C4-2B (cell line): ENCODE measurements around the gene SMIM9.

Source experiments
- ZFX ChIP-seq: fragments of 450-650 bp; IDR thresholded peaks from 2 replicates; pipeline ENCODE4 v1.6.1; 2017
- TF ChIP-seq, protein P1 (sequence below): fragments of 450-650 bp; conservative IDR thresholded peaks from 2 replicates; pipeline ENCODE4 v1.5.1; 2017; ENCODE audit warnings: mild to moderate bottlenecking

DNA sequence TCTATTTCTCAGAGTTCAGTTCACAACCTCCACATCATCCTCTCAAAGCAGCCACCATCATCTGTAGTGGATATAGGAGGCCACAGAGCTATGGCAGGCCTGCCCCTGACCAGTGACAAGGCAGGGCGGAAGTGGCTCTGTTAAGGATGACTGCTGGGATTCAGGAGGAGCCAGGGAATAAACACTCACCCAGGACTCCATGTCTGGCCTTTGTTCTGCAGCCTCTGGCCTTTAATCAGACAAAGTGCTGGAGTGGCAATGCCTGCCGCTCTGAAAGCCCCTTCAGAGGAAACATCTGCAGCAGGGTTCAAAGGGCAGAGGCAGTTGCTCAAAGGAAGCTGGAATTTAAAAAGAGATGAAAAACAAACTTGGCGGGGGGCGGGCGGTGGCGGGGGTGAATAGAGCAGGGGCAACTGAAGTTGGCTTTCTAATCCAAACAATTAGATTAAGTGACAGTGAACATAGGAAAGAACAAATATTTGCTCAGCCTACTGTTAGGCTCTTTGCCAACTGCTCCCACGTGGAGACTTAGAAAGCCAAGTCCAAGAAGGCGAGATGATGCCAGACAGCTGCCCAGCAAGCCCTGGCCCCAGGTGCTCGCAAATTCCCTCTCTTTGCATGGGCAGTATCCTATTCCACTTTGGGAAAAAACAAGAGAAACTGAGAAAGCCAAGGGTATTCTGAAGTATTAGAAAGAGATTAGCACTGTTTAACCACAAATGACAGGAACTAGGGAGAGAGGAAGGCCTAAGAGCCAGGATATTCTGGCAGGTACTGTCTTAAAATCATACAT is 34.7 kb downstream of the SMIM9 start:
- TF ChIP-seq, protein P1, sequence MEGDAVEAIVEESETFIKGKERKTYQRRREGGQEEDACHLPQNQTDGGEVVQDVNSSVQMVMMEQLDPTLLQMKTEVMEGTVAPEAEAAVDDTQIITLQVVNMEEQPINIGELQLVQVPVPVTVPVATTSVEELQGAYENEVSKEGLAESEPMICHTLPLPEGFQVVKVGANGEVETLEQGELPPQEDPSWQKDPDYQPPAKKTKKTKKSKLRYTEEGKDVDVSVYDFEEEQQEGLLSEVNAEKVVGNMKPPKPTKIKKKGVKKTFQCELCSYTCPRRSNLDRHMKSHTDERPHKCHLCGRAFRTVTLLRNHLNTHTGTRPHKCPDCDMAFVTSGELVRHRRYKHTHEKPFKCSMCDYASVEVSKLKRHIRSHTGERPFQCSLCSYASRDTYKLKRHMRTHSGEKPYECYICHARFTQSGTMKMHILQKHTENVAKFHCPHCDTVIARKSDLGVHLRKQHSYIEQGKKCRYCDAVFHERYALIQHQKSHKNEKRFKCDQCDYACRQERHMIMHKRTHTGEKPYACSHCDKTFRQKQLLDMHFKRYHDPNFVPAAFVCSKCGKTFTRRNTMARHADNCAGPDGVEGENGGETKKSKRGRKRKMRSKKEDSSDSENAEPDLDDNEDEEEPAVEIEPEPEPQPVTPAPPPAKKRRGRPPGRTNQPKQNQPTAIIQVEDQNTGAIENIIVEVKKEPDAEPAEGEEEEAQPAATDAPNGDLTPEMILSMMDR, result no peak
- TF ChIP-seq ZFX, result no peak
